GM23338 (cell line): Measurements from ENCODE around the gene AGBL4. TPM values are rescaled to one million over a fixed set of nuclear protein-coding genes. Genes with fewer than 3 reads are reported as not detected.

Source experiments
- ATAC-seq: fragments of 200-7000 bp; cut with Tn5 transposase; 3 replicates; pipeline ENCODE4 v1.9.1; 2020
- DNase-seq: peaks from one replicate; pipeline ENCODE4 v3.0.0-alpha.2; 2015; ENCODE audit warnings: low spot score
- H2AFZ ChIP-seq: fragments of 200-600 bp; sonication (generic); 2 replicates; pipeline ENCODE4 v1.8.0; 2016; ENCODE audit warnings: antibody characterized with exemption, mild to moderate bottlenecking, moderate library complexity
- H3F3A ChIP-seq: fragments of 200-600 bp; sonication (generic); replicated peaks from 2 replicates; pipeline ENCODE4 v1.8.0; 2017; ENCODE audit warnings: antibody characterized with exemption, mixed run types, low read depth
- H3K27ac ChIP-seq: fragments of 200-600 bp; sonication (generic); 2 replicates; pipeline ENCODE4 v1.6.1; 2016; ENCODE audit warnings: low read depth
- H3K27me3 ChIP-seq: fragments of 200-600 bp; sonication (generic); 2 replicates; pipeline ENCODE4 v1.8.0; 2016; ENCODE audit warnings: mild to moderate bottlenecking, mixed run types, moderate library complexity; ENCODE audit not compliant: insufficient read depth
- H3K36me3 ChIP-seq: fragments of 200-600 bp; sonication (generic); 2 replicates; pipeline ENCODE4 v1.8.0; 2016; ENCODE audit warnings: mild to moderate bottlenecking; ENCODE audit not compliant: insufficient read depth
- H3K4me1 ChIP-seq: fragments of 200-600 bp; sonication (generic); 2 replicates; pipeline ENCODE4 v1.8.0; 2016; ENCODE audit warnings: mild to moderate bottlenecking, moderate library complexity; ENCODE audit not compliant: insufficient read depth
- H3K4me2 ChIP-seq: fragments of 200-600 bp; sonication (generic); 2 replicates; pipeline ENCODE4 v1.7.1; 2017; ENCODE audit warnings: mixed run types
- H3K4me3 ChIP-seq: fragments of 200-600 bp; sonication (generic); 2 replicates; pipeline ENCODE4 v1.6.1; 2016; ENCODE audit warnings: mixed run types
- H3K79me2 ChIP-seq: fragments of 200-600 bp; sonication (generic); replicated peaks from 2 replicates; pipeline ENCODE4 v1.8.0; 2017; ENCODE audit warnings: mild to moderate bottlenecking; ENCODE audit not compliant: insufficient read depth
- H3K9me2 ChIP-seq: fragments of 200-600 bp; sonication (generic); 2 replicates; pipeline ENCODE4 v1.8.0; 2017; ENCODE audit not compliant: insufficient read depth
- H4K20me1 ChIP-seq: fragments of 200-600 bp; sonication (generic); replicated peaks from 2 replicates; pipeline ENCODE4 v1.8.0; 2017; ENCODE audit warnings: mild to moderate bottlenecking; ENCODE audit not compliant: insufficient read depth
- H3K27ac Mint-ChIP-seq: 2 replicates; pipeline ENCODE4 v1.8.0; 2020; ENCODE audit warnings: inconsistent platforms, mild to moderate bottlenecking, moderate library complexity, mixed read lengths
- H3K27me3 Mint-ChIP-seq: 3 replicates; pipeline ENCODE4 v1.8.0; 2022; ENCODE audit warnings: low read depth, mild to moderate bottlenecking, moderate library complexity, mixed read lengths, inconsistent platforms; ENCODE audit not compliant: insufficient read depth, poor library complexity
- H3K36me3 Mint-ChIP-seq: 3 replicates; pipeline ENCODE4 v1.8.0; 2021; ENCODE audit warnings: low read depth, mild to moderate bottlenecking, inconsistent platforms, moderate library complexity, mixed read lengths
- H3K4me1 Mint-ChIP-seq: 3 replicates; pipeline ENCODE4 v1.8.0; 2020; ENCODE audit warnings: mild to moderate bottlenecking, inconsistent platforms, mixed read lengths
- H3K4me3 Mint-ChIP-seq: 3 replicates; pipeline ENCODE4 v1.8.0; 2021; ENCODE audit warnings: moderate library complexity, mild to moderate bottlenecking, inconsistent platforms, mixed read lengths
- H3K9me3 Mint-ChIP-seq: 3 replicates; pipeline ENCODE4 v1.8.0; 2020; ENCODE audit warnings: moderate library complexity, mild to moderate bottlenecking, inconsistent platforms, mixed read lengths
- CTCF ChIP-seq, 2 experiments: fragments of 200-600 bp in 1 of 2; sonication (generic) in 1 of 2; conservative IDR thresholded peaks; 2 replicates each; pipeline versions ENCODE4 v1.5.1 to v1.6.1; 2016 to 2017; ENCODE audit warnings: antibody characterized with exemption in 2 of 2, low read depth in 2 of 2, mild to moderate bottlenecking in 2 of 2, moderate library complexity in 1 of 2
- ETS1 ChIP-seq: IDR thresholded peaks from 2 replicates; pipeline ENCODE4 v1.6.1; 2016; ENCODE audit warnings: antibody characterized with exemption
- EZH2 ChIP-seq: fragments of 200-600 bp; sonication (generic); IDR thresholded peaks from one replicate; pipeline ENCODE4 v1.8.0; 2017; ENCODE audit warnings: antibody characterized with exemption, mild to moderate bottlenecking, low read depth; ENCODE audit not compliant: unreplicated experiment
- EZH2phosphoT487 ChIP-seq: fragments of 200-600 bp; sonication (generic); IDR thresholded peaks from one replicate; pipeline ENCODE4 v1.8.1; 2018; ENCODE audit warnings: antibody characterized with exemption; ENCODE audit not compliant: unreplicated experiment
- JUNB ChIP-seq: IDR thresholded peaks from one replicate; pipeline ENCODE4 v1.6.1; 2016; ENCODE audit warnings: antibody characterized with exemption; ENCODE audit not compliant: unreplicated experiment
- NANOG ChIP-seq: IDR thresholded peaks from 2 replicates; pipeline ENCODE4 v1.6.1; 2016; ENCODE audit warnings: antibody characterized with exemption, borderline replicate concordance
- POLR2AphosphoS5 ChIP-seq: IDR thresholded peaks from 2 replicates; pipeline ENCODE4 v1.6.1; 2016; ENCODE audit warnings: antibody characterized with exemption, low read depth
- REST ChIP-seq: IDR thresholded peaks from one replicate; pipeline ENCODE4 v1.6.1; 2018; ENCODE audit warnings: antibody characterized with exemption; ENCODE audit not compliant: unreplicated experiment
- ZNF462 ChIP-seq: fragments of 250-450 bp; sonication (Bioruptor Pico); IDR thresholded peaks from 2 replicates; pipeline ENCODE4 v1.5.0; 2020; ENCODE audit warnings: mild to moderate bottlenecking, moderate library complexity
- polyA plus RNA-seq: library from polyadenylated mRNA; unstranded; fragments of >200 nt; fragmentation: Nextera tagmentation; extraction: Ambion mirVana; gene quantifications from 2 replicates; pipeline ENCODE4 v1.2.1, GENCODE V29; 2016
- total RNA-seq: library from RNA; depleted of rRNA; stranded (reverse); fragments of >200 nt; shearing (Covaris generic); gene quantifications from 2 replicates; pipeline ENCODE4 v1.2.3, GENCODE V29; 2014

AGBL4 gene
- total and polyA plus RNA-seq, 2 experiments from 2014 or later = 0.91 to 1.5 TPM

- no peak for TF ChIP-seq REST
- no peak for TF ChIP-seq ETS1
- TF ChIP-seq CTCF (conservative IDR thresholded peaks at IDR 0.05; ENCODE audit: low read depth in 2 of 2) = no peak
- no peak for TF ChIP-seq POLR2AphosphoS5
- TF ChIP-seq EZH2phosphoT487 = no peak
Observed at GRCh38 chr1:48611841-48612240, 1411.9 kb downstream of the AGBL4 start (continued).

- no peak overlapping the region for H3K27ac ChIP-seq
- H3K4me3 Mint-ChIP-seq = no peak overlapping the region
- no peak for TF ChIP-seq POLR2AphosphoS5
- no peak for TF ChIP-seq ETS1
- no peak for TF ChIP-seq JUNB
- no peak for TF ChIP-seq NANOG
- no peak for TF ChIP-seq ZNF462
- no peak for TF ChIP-seq EZH2
Observed at GRCh38 chr1:48610628-48611542, 1412.9 kb downstream of the AGBL4 start.

More at GRCh38 chr1:48610628-48611542, 1412.9 kb downstream of the AGBL4 start:
- Mint-ChIP-seq H3K36me3 (no peaks in the 10 kb centered on the region), H3K4me1 (no peaks in the 10 kb centered on the region), H3K27me3 (peaks cover 2% of the 10 kb centered on the region), H3K9me3 (no peaks in the 10 kb centered on the region), H3K27ac (no peak overlapping the region)
- no peak overlapping the region for H3K4me3 ChIP-seq
- peak overlapping the region; percentile 69 for H2AFZ ChIP-seq
- H3K79me2 ChIP-seq = no peaks in the 10 kb centered on the region
- no peaks in the 10 kb centered on the region for H3K27me3 ChIP-seq
- H3K36me3 ChIP-seq = no peaks in the 10 kb centered on the region
- H3K9me2 ChIP-seq = no peaks in the 10 kb centered on the region
- no peaks in the 10 kb centered on the region for H3K4me1 ChIP-seq
- H3F3A ChIP-seq = no peaks in the 10 kb centered on the region
- DNase-seq (no peak), ATAC-seq (peak; percentile 62)
- H4K20me1 ChIP-seq = no peaks in the 10 kb centered on the region
- no peak overlapping the region for H3K4me2 ChIP-seq
